HG02840 (cell line): Measurements from ENCODE around the gene N4BP2.
"Not testable (repeated sequence)": the region's sequence is repeated elsewhere in the genome, so short reads cannot be mapped to it uniquely, and the experiment has no call there.

ENCODE experiments used
- ATAC-seq: cut with Tn5 transposase; IDR thresholded peaks from one replicate; pipeline ENCODE4 v1.9.1; 2021; ENCODE audit warnings: mild to moderate bottlenecking, moderate library complexity, moderate number of reproducible peaks; ENCODE audit not compliant: unreplicated experiment, low FRiP score

N4BP2 gene

DNA sequence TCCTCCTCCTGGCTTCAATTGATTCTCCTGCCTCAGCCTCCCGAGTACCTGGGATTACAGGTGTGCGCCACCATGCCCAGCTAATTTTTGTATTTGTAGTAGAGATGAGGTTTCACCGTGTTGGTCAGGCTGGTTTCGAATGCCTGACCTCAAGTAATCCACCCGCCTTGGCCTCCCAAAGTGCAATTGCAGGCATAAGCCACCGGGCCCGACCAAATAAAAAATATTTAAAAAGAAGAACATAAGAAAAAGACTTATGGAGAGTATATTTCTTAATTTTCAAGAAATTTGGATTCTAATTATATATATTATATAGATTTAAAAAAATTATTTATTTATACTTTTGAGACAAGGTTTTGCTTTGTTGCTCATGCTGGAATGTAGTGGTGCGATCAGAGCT, 29.8 kb downstream of the N4BP2 start:
- ATAC-seq: no peak

DNA sequence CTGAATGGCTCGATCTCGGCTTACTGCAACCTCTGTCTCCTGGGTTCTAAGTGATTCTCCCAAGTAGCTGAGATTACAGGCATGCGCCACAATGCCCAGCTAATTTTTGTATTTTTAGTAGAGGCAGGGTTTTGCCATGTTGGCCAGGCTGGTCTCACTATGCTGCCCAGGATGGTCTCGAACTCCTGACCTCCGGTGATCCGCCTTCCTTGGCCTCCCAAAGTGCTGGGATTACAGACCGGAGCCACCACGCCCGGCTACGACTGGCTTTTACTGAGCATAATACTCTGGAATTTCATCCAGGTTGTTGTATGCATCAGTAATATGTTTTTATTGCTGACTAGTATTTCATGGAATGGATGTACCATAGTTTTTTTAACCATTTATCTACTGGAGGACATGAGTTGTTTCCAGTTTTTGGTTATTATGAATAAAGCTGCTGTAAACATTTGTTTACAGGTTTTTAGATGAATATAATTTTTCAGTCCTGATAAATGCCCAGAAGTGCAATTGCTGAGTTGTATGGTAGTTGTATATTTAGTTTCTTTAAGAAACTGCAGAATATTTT, 31.2 kb downstream of the N4BP2 start:
- no peak for ATAC-seq

DNA sequence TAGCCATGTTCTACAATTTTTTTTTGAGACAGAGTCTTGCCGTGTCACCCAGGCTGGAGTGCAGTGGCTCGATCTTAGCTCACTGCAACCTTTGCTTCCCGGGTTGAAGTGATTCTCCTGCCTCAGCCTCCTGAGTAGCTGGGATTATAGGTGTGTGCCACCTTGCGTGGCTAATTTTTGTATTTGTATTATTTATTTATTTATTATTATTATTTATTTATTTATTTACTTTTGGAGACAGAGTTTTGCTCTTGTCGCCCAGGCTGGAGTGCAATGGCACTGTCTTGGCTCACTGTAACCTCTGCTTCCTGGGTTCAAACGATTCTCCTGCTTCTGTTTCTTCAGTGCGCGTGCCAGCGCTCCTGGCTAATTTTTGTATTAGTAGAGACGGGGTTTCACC, 36.8 kb downstream of the N4BP2 start:
- not testable (repeated sequence) for ATAC-seq

DNA sequence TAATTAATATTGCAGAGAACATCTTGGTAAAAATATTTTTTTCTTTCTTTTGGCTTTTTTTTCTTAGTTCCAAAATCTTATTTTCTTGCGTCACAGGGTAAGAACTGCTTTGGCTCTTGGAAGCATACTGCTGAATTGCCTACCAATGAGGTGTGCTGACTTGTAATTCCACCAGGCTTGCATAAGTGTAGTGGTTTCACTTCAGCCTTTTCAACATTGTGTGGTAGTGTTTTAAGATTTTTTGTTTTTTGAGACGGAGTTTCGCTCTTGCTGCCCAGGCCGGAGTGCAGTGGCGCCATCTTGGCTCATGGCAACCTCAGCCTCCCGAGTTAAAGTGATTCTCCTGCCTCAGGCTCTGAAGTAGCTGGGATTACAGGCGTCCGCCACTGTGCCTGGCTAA, 42.4 kb downstream of the N4BP2 start:
- no peak for ATAC-seq

DNA sequence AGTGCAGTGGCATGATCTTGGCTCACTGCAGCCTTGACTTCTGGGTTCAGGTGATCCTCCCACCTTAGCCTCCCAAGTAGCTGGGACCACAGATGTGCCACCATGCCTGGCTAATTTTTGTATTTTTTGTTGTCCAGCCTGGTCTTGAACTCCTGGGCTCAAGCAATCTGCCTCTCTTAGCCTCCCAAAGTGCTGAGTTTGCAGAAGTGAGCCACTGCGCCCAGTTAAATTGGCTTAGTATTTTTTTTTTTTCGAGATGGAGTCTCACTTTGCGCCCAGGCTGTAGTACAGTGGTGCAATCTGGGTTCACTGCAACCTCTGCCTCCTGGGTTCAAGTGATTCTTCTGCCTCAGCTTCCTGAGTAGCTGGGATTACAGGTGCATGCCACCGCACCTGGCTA, 50.5 kb downstream of the N4BP2 start:
- not testable (repeated sequence) for ATAC-seq

DNA sequence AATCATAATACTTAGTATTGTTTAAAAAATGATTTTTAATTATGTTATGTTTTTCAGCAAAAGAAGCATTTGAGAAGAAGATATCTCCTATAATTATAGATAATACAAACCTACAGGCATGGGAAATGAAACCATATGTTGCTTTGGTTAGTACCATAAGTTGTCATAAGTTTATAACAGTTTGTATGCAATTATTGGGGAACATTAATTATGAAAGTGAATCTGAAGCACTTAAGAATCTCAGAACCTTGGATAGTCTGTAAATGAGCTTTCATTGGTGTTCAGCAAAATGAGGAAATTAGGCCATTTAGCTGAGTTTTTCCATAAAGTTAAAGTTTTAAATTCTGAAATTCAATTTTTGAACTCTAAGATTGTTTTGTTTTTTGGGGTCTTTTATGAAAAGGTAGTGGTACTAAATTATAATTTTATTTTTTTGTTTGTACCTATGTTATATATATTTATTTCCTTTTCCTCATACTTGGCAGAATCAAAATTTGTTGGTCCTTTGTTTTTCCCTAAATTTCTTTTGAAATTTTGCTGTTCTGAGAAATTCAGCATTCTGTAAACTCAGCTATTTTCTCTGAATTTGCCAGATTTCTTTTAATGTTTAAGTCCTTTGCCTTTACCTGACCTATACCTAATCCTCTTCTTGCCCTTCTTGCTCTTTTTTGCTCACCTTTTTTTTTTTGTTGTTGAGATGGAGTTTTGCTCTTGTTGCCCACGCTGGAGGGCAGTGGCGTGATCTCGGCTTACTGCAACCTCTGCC, 55.6 kb downstream of the N4BP2 start:
- ATAC-seq: no peak

DNA sequence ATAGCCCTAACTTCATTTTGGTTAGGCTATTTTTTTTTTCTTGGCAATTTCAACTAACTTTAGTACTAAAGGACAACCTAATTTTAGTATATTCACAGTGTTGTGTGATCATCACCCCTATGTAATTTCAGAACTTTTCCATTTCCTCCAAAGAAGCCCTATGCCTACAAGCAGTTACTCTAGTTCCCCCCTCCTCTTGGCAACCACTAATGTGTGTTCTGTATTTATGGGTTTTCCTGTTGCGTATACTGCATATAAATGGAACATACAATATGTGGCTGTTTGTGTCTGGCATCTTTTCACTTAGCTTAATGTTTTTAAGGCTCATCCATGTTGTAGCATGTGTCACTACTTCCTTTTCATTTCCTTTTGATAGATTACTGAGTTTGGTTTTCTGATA, 57.6 kb downstream of the N4BP2 start:
- ATAC-seq: no peak

DNA sequence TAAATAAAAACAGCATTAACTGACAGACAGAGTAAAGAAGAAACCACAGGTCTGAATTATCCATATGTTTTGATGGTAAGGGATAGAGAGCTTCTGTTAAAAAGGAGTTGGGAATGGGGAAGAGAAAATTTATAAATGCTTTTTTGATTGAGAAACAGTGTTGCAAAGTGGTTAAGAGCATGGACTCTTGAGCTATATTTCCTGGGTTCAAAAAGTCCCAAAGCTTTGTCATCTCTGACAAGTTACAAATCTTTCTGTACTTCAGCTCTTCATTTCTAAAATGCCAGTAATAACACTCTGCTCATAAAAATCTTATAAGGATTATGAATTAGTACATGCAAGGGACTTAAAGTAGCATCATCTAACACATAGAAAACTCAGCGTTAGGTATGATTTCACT, 62.2 kb downstream of the N4BP2 start:
- ATAC-seq: no peak

DNA sequence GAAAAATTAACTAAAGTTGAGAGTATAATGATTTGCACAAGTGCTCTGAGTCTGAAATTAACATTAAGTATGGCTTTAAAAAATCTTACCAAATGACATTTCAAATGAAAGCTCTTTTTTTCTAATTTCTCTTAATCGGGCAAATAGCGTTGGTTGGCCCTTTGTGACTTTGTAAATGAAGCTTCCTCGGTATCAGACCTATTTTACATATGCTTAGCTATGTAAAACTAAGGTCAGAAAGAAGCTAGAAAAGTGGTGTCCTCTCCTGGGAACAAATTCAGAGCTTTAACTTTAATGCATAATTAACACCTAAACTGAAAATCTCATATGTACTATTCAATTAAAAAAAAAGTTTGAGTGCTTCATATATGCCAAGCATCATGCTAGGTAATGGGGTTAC, 62.7 kb downstream of the N4BP2 start:
- ATAC-seq: no peak

DNA sequence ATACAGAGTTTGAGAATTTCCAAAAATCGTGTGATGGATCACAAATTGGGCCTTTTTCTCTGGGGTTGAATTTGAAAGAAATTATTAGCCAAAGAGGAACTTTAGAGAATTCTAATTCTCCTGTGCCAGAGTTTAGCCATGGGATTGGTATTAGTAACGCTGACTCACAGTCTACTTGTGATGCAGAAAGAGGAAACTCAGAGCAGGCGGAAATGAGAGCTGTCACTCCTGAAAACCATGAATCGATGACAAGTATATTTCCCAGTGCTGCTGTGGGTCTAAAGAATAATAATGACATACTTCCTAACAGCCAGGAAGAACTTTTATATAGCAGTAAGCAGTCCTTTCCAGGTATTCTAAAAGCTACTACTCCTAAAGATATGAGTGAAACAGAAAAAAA, 64.9 kb downstream of the N4BP2 start:
- ATAC-seq: no peak

DNA sequence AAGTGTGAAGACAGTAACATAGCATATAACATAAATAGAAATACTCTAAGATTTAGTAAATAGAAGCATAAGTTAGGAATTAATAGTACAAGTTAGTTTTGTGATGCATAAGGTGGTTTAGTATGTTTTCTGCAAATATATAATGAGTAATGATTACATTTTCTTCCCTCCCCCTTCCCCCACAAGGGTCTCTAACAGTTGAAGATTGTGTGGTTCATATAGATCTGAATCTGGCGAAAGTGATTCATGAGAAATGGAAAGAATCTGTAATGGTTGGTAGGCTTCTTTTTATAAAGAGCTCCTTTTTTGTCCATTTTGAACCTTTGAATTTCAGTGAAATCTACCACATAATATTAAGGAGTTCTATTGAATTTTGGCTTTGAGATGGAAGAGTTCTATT, 66.3 kb downstream of the N4BP2 start:
- no peak for ATAC-seq

DNA sequence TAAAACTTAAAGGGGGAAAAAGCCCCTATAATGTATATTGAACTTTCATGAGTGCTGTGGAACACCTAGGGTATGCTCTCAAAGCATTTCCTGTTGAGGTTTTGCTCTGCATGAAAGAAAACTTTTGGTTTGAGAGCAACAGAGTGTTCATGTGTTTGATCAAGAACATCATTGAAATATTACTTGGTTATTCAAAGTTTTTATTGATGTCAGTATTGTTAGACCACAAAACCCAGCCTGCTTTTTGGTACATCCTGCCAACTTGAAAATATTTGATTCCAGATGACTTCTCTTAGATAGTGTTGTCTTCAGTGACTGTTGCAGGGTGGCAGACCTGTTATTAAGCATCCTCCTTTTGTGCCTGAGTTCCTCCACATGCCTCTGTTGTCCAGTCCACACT, 68.0 kb downstream of the N4BP2 start:
- ATAC-seq: no peak

DNA sequence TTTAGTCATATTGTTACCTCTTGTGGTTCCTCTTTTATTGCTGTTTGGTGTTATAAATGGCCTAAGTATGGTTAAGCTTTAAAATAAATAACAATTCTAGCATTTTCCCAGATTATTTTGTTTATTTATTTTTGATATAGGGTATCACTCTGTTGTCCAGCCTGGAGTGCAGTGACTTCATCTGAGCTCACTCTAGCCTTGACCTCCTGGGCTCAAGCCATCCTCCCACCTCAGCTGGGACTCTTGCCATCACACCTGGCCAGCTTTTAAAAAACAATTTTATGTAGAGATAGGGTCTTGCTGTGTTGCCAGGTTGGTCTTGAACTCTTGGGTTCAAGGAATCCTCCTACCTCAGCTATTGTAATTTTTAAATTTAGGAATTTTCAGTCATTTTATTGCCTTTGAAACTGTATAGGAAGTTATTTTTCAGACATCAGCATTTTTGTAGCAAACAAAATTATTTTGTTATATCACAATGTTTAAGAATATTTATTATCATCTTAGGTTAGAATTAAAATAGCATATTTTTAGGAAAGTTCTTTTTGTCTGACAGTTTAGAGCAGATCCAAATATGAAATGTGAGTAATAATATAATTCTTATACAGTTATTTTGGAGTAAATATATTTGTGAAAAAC, 73.9 kb downstream of the N4BP2 start:
- ATAC-seq: no peak

DNA sequence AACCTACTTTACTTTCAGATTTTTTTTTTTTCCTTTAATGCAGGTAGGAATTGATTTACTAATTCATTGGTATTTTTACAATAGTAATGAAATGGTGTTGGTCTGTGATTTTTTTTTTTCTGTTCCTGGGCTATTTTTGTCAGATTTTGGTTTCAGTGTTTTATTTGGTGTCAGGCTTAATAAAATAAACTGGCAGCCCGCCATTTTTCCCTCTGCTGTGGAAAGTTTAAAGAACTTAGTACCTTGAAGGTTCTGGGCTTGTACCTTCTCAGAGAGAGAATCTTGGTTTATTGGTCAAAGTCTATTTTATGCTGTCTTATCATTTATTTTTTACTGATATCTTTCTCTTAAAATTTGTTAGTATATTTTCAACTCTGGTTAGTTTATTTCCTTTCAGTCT, 76.2 kb downstream of the N4BP2 start:
- no peak for ATAC-seq

DNA sequence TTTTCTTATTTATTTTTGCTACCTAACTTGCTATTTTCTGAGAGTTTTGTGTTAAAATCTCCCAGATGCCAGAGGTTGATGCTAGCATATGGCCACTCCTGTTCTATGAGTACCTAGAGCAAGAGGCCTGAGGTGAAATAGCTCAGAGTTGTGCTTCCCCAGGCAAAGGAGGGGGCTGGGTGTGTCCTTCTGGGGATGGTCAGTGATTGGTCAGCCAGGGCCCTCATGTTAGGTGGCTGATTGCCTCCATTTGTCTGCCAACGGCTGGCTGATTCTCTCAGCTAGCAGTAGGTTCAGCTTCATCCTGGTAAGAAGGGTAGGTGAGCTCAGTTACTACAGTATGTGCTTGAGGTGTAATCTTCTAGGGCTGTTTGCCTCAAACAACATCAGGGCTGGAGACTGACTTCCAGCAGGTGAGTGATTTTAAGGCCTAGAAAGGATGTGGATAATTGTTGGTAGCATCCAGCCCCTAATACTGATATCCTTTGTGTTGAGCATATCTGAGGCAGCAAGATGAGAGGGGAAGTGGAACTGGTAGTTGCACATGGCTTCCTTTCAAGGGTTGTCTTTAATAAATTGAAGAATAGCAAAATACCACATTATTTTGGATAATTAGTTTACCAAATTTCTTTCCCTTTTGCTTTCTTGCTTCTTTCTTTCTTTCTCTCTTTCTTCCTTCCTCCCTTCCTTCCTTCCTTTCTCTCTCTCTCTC, 77.7 kb downstream of the N4BP2 start:
- ATAC-seq: no peak

DNA sequence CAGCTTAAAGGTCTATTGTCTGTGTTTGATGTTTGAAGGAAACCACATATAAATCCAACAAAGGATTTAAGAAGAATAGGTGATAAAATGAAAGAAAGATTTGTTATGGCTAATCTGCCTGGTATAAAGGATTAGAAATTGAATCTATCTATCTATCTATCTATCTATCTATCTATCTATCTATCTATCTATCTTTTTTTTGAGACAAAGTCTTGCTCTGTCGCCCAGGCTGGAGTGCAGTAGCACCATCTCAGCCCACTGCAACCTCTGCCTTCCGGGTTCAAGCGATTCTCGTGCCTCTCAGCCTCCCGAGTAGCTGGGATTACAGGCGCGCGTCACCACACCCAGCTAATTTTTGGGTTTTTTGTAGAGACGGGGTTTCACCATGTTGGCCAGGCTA, 79.6 kb downstream of the N4BP2 start:
- ATAC-seq: not testable (repeated sequence)

DNA sequence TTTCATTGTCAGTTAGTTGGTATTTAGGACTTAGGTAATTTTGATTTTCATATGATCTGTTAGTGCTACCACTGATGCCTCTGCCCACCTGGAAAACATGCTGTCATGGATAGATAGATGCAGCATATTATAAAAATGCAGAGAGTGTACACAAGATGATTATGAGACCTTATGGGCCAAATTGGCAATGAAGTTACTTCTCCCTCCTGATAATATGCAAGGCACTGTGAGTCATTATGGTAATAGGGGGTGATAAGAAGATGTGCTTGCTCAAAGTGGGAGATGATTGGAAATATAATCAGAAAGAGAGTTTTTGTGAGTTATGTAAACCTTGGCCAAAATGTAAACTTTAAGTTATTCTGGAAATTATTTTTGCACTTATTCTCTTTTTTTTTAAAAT, 83.5 kb downstream of the N4BP2 start:
- ATAC-seq: no peak

DNA sequence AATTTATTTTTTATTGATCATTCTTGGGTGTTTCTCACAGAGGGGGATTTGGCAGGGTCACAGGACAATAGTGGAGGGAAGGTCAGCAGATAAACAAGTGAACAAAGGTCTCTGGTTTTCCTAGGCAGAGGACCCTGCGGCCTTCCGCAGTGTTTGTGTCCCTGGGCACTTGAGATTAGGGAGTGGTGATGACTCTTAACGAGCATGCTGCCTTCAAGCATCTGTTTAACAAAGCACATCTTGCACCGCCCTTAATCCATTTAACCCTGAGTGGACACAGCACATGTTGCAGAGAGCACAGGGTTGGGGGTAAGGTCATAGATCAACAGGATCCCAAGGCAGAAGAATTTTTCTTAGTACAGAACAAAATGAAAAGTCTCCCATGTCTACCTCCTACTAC, 83.9 kb downstream of the N4BP2 start:
- not testable (repeated sequence) for ATAC-seq

DNA sequence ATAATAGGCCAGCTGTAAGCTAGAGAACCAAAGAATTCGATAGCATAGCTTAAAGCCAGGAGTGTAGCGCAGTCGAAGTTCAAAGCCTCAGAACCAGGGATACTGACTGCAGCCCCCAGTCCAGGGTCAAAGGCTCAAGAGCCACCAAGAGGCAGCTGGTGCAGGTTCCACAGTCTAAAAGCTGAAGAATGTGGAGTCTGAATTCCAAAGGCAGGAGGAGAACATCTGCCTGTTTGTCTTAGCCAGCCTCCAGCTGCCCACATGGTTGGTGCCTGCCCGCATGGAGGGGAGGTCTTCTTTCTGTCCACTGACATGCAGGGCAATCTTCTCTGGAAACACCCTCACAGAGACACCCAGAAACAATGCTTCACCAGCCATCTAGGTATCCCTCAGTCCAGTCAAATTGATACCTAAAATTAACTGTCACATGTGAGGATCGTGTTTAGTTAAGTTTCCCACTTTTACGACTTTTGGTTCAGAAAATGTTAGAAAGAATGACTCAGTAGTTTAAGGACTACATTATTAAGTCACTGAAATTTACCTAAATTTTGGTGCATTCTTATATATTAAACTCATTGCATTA, 87.4 kb downstream of the N4BP2 start:
- ATAC-seq: no peak

DNA sequence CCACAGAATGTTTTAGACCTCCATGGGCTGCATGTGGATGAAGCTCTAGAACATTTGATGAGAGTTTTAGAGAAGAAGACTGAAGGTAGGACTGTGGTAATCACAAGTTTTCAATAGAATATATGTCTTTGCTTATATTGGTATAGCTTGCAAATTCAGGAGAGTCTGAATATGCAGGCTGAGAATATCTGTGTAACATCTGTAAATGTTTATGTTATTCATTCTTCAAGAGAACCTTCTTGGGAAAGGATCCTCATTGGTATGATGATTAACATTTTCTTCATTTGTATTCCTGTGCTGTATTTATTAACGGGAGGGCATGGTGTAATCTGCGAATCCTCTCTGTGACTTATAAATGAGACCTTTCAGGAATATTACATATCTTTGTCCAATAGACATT, 88.1 kb downstream of the N4BP2 start:
- ATAC-seq: no peak

DNA sequence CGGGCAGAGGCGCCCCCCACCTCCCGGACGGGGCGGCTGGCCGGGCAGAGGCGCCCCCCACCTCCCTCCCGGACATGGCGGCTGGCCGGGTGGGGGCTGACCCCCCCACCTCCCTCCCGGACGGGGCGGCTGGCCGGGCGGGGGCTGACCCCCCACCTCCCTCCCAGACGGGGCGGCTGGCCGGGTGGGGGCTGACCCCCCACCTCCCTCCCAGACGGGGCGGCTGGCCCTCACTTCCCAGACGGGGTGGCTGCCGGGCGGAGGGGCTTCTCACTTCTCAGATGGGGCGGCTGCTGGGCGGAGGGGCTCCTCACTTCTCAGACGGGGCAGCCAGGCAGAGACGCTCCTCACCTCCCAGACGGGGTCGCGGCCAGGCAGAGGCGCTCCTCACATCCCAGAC, 90.8 kb downstream of the N4BP2 start:
- not testable (repeated sequence) for ATAC-seq
